ENCODE data around the gene GART. TPM values are rescaled to one million over a fixed set of nuclear protein-coding genes. Genes with fewer than 3 reads are reported as not detected.
A peak's percentile ranks its signal among the peaks of the same experiment; 100 is the strongest.

Gene GART
- total RNA-seq, 1 donor from 2014 or later = 88.2 TPM

DNA sequence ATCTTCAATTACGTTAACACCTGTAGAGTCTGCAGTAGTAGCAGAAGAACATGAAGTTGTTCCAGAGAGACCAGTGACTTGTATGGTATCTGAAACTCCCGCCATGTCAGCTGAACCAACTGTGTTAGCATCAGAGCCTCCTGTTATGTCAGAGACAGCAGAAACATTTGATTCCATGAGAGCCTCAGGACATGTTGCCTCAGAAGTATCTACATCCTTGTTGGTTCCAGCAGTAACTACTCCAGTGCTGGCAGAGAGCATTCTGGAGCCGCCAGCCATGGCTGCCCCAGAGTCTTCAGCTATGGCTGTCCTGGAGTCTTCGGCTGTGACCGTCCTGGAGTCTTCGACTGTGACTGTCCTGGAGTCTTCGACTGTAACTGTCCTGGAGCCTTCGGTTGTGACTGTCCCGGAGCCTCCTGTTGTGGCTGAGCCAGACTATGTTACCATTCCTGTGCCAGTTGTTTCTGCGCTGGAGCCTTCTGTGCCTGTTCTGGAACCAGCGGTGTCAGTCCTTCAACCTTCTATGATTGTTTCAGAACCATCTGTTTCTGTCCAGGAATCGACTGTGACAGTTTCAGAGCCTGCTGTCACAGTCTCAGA lies 11.2 kb upstream of the GART start:
- DNase-seq = no peak

DNA sequence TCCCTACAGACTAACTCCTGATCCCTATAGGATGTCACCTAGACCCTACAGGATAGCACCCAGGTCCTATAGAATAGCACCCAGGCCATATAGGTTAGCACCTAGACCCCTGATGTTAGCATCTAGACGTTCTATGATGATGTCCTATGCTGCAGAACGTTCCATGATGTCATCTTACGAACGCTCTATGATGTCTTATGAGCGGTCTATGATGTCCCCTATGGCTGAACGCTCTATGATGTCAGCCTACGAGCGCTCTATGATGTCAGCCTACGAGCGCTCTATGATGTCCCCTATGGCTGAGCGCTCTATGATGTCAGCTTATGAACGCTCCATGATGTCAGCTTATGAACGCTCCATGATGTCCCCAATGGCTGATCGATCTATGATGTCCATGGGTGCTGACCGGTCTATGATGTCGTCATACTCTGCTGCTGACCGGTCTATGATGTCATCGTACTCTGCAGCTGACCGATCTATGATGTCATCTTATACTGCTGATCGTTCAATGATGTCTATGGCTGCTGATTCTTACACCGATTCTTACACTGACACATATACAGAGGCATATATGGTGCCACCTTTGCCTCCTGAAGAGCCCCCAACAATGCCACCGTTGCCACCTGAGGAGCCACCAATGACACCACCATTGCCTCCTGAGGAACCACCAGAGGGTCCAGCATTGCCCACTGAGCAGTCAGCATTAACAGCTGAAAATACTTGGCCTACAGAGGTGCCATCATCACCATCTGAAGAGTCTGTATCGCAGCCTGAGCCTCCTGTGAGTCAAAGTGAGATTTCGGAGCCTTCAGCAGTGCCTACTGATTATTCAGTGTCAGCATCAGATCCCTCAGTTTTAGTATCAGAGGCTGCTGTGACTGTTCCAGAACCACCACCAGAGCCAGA lies 10.4 kb upstream of the GART start:
- DNase-seq = no peak

DNA sequence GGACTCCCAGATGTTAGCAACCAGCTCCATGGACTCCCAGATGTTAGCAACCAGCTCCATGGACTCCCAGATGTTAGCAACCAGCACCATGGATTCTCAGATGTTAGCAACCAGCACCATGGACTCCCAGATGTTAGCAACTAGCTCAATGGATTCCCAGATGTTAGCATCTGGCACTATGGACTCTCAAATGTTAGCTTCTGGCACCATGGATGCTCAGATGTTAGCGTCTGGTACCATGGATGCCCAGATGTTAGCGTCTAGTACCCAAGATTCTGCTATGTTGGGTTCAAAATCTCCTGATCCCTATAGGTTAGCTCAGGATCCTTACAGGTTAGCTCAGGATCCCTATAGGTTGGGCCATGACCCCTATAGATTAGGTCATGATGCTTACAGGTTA lies 9.7 kb upstream of the GART start:
- no peak for DNase-seq

DNA sequence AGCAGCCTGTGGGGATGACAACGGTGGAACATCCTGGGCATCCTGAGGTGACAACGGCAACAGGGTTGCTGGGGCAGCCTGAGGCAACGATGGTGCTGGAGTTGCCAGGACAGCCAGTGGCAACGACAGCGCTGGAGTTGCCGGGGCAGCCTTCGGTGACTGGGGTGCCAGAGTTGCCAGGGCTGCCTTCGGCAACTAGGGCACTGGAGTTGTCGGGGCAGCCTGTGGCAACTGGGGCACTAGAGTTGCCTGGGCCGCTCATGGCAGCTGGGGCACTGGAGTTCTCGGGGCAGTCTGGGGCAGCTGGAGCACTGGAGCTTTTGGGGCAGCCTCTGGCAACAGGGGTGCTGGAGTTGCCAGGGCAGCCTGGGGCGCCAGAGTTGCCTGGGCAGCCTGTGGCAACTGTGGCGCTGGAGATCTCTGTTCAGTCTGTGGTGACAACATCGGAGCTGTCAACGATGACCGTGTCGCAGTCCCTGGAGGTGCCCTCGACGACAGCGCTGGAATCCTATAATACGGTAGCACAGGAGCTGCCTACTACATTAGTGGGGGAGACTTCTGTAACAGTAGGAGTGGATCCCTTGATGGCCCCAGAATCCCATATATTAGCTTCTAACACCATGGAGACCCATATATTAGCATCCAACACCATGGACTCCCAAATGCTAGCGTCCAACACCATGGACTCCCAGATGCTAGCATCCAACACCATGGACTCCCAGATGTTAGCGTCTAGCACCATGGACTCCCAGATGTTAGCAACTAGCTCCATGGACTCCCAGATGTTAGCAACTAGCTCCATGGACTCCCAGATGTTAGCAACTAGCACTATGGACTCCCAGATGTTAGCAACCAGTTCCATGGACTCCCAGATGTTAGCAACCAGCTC lies 9.1 kb upstream of the GART start:
- no peak for DNase-seq

DNA sequence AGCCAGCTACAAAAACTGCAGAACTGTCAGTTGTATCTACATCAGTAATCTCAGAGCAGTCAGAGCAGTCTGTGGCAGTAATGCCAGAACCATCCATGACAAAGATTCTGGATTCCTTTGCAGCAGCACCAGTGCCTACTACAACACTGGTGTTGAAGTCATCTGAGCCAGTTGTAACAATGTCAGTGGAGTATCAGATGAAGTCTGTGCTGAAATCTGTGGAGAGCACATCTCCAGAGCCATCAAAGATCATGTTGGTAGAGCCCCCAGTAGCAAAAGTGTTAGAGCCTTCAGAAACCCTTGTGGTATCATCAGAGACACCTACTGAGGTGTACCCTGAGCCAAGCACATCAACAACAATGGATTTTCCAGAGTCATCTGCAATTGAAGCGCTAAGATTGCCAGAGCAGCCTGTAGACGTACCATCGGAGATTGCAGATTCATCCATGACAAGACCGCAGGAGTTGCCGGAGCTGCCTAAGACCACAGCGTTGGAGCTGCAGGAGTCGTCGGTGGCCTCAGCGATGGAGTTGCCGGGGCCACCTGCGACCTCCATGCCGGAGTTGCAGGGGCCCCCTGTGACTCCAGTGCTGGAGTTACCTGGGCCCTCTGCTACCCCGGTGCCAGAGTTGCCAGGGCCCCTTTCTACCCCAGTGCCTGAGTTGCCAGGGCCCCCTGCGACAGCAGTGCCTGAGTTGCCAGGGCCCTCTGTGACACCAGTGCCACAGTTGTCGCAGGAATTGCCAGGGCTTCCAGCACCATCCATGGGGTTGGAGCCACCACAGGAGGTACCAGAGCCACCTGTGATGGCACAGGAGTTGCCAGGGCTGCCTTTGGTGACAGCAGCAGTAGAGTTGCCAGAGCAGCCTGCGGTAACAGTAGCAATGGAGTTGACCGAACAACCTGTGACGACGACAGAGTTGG lies 8.2 kb upstream of the GART start:
- DNase-seq = no peak

DNA sequence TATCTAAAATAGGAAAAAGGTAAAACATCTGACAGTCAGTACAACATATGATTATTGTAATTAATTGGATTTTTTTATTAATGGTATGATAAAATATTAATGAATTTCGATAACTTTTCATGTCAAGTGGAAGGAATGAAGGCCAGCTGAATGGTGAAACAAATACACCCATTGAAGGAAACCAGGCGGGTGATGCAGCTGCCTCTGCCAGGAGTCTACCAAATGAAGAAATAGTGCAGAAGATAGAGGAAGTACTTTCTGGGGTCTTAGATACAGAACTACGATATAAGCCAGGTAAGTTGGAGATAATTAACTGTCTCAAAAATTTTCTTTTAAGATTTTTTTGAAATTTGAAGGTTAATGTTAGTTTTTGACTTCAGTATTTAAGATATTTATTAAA lies 4.2 kb upstream of the GART start:
- DNase-seq = peak; percentile 17

DNA sequence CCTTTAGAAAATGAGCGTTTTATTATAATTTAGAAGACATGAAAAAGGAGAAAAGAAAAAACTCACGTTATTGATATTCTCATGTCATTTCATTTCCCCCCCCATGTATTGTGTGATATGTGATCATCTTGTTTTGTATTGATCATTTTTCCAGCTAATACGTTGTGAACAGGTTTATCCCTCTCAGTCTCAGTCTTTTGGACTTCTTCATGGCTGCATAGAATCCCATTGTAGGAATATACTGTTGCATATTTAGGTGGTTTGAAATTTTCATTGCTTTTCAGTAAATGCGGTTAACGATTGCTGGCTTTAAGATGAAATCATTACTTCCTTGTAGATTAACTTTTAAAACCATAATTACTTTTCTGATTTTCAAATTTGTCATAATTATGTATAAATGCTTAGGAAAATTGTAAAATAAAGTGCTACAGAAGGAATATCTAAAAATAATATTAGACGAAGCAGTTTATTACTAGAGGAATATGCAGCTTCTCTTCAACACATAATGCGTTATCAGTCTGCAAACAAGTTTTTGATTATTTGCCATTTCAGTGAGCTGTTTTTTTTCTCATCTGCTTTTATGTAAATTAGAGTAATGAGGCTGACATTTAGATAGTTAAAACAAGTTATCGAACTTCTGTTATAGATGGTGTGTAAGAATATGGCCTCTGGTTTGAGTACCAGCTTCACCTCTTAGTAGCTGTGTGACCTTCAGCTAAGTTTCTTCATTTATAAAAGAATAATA lies 2.7 kb upstream of the GART start:
- no peak for DNase-seq

DNA sequence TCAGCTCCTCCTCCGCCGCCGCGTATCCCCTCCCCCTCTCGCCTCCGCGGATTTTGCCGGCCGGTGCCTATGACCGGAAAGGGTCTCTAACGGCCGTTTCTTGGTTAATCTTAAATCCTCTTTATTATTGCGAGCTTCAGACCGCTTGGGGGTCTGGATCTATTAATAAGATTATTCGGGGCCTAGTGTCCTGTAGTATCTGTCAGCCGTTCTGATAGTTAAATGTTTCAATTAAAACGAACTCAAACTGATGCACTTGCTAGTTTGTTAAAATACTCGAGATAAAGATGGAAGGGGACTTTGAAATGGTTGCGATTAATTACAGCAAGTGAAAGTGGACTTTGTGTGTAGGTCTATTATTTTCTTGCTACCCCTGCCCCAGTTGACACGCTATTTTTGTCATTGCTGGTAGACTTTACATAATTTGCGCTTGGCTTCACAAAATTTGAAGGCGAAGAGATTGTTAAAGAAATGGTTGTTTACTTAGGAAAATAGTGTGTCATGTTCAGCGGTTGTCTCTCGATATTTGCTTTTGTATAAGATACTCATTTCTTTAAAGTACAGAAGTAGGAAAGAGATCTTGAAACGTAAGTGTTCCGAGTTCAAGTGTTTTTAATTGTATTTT lies 1.7 kb upstream of the GART start:
- no peak for DNase-seq

DNA sequence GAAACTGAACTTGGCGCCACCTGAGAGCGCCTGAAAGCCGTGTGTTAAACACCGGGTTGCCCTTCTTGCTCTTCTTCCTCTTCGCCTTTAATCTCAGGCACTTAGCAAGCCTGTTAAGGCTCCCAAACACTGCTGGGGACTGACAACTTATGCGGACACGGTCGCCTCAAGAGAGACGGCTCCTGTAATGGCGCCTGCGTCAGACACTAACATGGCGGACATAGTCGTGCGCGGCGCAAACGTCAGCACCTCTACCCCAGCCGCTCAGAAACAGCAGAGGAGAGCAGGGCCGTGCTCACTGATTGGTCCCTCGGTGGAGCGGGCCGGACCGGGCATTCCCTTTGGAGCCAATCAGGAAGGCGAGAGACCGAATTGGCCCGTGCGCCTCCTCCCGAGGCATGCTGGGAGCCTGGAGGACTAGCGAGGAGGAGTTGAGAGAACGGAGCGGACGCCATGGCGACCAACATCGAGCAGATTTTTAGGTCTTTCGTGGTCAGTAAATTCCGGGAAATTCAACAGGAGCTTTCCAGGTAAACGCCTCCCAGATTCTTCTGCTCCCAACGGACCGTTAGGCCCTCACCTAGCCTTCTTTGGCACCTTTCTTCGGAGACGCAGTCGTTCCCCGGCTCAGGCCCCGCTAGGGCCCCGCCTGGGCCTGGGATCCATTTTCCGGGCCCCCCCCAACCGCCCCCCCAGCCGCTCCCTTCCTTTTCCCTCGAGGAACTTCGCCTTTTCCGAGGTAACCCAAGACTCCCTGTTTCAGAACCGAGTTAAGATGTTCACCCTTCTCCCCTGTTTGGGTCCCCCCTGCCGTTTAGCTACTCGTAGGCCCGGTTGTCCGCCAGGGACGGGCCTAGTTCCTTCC lies 955 bp upstream of the GART start, which contains the start of gene SON:
Gene SON (plus strand): TSS at position 399 of the 865 bp plus-strand sequence. CDS start 55 bp downstream, at position 454.
- DNase-seq = peak; percentile 99

DNA sequence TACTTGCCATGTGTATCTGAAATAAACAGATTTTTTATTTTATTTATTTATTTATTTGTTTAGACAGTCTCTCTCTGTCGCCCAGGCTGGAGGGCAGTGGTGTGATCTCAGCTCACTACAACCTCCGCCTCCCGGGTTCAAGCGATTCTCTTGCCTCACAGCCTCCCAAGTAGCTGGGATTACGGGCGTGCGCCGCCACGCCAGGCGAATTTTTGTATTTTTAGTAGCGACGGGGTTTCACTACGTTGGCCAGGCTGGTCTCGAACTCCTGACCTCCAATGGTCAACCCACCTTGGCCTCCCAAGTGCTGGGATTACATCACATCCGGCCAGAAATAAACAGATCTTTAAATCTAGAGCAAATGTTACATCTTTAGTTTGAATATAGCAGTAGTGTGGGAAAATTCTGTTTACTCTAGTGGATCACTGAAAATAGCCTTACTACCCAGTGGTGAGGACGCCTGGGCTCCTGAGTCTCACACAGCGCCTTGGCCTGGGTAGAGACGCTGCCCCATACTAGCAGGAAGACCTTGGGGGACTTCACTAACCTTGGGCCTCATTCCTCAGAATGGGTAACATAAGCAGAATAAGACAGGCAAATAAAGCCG lies 709 bp downstream of the GART start:
- DNase-seq = no peak

DNA sequence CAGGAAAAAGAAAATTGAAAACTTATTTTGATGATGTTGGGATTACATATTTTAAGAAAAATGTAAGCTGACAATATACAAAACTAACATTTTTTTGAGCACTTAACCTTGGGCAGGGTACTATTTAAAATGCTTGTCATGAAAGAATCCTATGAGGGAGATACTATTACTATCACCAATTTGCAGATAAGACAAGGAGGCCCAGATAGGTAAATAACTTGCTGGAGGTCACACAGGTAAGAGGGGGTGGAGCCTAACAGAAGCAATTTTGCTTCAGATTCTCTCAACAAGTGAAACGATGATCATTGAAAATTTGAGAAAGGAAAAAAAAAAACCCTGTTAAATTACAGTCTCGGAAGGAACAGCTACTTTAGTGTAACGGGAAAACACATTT lies 1.2 kb downstream of the GART start:
- DNase-seq = no peak

DNA sequence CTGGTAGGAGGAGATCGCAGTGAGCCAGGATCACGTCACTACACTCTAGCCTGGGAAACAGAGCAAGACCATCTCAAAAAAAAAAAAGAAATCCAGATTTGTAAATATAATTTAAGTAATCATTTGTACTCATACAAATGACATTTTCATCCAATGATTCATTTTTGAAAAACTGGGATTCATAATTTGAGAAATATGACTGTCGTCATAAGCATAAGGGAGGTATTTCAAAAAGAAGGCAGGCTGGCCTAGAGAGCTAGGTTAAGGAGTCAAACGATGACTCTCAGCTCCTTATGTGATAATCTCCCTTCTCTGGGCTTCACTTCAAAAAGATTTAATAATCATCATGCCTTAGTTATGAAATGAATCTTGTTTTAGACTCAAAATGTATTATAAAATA lies 2.3 kb downstream of the GART start:
- no peak for DNase-seq

DNA sequence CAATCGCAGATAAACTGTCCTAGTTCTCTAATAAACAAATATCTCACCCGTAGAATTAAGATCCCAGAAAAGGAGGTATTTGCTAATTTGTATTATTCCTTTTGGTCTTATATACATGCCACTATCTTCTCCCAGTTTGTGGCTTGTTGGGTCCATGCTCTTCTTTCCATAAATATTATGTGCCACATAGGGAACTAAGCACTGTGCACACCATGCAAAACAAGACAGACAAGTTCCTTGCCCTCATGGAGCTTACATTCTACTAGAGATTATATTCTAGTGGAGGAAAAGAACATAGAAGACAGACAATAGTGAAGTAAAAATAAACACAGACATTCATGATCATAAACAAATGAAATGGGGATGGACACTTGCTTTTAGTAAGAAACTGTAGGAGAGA lies 4.7 kb downstream of the GART start:
- DNase-seq = no peak

DNA sequence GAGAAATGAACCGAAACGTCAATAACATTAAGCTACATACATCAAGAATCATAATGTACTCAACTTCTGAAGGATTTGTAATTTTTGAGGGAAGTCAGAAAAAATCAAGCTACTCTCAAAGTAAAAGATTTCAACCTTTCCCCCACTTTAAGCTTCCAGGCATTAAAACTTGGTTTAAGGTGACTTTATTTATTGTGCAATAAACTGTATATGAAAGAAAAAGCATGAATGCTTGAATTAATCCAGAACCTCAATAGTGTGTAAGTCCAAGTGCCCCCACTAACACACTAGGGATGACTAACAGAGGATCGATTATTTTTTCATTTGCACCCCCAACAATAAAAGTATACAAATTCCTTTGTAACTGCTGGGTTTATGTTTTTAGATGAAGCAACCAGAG lies 10.9 kb downstream of the GART start:
- DNase-seq = no peak

DNA sequence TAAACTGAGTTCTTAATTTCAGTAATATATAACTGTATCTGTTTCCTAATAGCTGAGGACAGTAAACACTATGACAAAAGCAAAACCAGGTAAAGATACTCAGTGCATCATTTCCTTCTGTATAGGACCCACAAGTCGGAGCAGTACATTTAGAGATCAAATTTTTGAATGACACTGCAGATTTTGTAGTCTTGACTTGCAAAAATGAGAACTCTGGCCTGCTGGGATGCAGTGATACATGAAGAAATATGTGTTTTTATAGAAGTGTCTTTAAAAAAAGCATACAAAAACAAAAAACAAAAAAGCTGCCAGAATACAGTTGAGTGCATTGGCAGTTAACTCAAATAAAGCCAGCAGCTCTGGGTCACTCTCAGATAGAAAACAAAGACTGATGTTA lies 19.0 kb downstream of the GART start:
- no peak for DNase-seq

DNA sequence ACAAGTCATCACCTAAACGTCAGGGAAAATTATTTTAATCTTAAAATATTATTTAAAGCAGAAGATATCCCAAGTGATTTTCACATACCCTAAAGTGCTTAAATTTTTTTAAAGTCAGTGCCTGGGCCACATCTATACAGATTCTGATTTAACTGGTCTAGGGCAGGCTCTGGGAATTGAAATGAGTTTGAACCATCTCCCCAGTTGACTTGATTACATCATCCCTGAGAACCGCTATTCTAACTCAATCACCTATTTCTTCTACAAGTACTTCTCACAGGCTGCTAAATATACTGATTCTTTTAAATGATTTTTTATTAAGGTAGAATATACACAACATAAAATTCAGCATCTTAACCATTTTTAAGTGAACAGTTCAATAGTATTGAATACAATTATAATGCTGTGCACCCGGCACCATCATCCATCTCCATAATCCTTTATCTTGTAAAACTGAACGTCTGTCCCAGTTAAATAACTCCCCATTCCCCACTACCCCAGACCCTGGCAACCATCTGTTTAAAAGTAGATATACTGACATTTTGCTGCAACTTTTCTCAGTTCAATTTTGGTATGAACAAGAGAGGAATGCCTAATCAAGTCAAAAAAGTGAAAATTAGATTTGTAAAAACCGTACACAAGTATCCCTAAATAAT lies 19.5 kb downstream of the GART start:
- no peak for DNase-seq

DNA sequence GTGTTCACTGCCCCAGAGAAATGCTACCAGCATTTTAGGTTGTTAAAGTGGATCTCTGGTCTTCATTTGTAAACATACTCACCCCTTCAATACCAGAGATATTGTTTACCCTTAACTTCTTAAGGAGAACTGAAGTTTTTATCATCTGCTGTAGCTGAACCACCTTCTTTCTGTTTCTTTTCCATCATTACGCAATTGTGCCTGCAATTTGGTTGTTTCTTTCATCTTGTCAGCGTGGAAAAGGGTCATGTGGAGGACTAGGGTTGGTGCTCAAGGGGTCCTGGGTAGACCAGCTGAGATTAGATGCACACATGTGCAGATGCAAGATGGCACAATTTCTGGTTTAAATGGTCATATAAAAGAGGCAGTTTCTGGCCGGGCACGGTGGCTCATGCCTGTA lies 23.0 kb downstream of the GART start:
- no peak for DNase-seq

DNA sequence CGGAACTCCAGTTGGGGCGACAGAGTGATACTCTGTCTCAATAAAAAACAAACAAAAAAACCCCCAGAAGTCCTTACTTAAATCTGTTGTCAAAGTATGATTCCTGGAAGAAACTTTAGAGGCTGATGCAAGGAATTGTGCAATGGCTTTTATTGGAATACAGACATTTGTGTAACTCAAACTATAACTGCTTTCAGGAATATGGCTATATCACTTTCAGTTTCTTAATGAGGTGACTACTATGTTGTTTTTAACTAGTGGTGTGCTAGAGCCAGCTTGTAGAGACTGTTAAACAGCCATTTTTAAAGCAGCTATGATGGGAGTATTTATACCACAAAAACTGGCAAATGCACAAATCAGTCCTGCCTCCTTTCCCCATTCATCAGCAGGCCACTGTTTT lies 27.7 kb downstream of the GART start:
- DNase-seq = no peak
